GM20000 (cell line): ENCODE data around the gene TIGIT.

ENCODE experiments used
- DNase-seq: peaks from one replicate; pipeline ENCODE4 v3.0.0; 2012; ENCODE audit warnings: low spot score
- TF ChIP-seq, protein P1 (sequence below): IDR thresholded peaks from 2 replicates; pipeline ENCODE4 v1.5.1; 2012; ENCODE audit warnings: mild to moderate bottlenecking, control low read depth; ENCODE audit errors: extremely low read depth, missing control alignments

Gene TIGIT

DNA sequence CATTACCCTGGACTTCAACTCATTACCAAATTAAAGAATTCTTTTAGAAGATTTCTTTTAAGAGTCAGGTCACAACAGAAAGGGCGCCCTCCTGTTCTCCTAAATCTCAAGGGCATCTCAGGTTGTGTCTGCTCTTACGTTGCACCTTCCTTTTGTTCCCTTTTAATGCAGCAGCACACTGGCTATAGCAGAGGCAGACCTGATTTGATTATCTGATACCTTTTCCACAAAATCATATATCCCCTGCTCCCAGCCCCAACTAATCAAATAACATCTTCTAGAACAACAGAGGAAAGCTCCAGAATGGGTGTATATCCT, 40.1 kb downstream of the TIGIT start:
- DNase-seq: no peak

DNA sequence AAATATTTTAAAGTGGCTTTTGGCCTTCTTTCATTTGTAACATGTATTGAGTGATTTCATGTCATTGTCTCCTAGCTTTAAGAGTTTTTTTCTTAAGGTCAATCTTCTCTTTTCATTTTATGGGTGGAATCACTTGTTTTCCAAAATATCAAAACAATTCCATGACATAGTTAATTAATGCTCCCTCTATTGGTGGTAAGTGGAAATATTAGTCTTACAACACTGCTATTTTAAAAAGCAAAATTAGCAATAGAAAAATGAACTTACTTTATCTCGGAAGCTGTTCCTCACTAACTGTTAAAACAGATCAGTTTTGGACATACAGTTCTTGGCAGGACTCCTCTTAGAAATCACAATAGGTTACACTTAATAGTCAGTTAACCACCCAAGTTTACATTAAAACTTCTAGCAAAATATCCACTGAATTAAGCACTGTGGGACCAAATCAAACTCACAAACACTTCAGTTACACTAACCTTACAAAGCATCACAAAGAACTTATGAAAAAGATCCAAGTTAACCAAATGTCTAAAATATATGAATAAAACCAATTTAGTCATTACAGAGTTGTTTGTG, 42.4 kb downstream of the TIGIT start:
- TF ChIP-seq, protein P1, sequence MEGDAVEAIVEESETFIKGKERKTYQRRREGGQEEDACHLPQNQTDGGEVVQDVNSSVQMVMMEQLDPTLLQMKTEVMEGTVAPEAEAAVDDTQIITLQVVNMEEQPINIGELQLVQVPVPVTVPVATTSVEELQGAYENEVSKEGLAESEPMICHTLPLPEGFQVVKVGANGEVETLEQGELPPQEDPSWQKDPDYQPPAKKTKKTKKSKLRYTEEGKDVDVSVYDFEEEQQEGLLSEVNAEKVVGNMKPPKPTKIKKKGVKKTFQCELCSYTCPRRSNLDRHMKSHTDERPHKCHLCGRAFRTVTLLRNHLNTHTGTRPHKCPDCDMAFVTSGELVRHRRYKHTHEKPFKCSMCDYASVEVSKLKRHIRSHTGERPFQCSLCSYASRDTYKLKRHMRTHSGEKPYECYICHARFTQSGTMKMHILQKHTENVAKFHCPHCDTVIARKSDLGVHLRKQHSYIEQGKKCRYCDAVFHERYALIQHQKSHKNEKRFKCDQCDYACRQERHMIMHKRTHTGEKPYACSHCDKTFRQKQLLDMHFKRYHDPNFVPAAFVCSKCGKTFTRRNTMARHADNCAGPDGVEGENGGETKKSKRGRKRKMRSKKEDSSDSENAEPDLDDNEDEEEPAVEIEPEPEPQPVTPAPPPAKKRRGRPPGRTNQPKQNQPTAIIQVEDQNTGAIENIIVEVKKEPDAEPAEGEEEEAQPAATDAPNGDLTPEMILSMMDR: no peak
- no peak for DNase-seq

More for the DNA sequence above, 40.1 kb downstream of the TIGIT start:
- TF ChIP-seq, protein P1: no peak

GRCh38 chr3:114336857-114337256, 43.0 kb downstream of the TIGIT start:
- TF ChIP-seq, protein P1: no peak
- no peak for DNase-seq

DNA sequence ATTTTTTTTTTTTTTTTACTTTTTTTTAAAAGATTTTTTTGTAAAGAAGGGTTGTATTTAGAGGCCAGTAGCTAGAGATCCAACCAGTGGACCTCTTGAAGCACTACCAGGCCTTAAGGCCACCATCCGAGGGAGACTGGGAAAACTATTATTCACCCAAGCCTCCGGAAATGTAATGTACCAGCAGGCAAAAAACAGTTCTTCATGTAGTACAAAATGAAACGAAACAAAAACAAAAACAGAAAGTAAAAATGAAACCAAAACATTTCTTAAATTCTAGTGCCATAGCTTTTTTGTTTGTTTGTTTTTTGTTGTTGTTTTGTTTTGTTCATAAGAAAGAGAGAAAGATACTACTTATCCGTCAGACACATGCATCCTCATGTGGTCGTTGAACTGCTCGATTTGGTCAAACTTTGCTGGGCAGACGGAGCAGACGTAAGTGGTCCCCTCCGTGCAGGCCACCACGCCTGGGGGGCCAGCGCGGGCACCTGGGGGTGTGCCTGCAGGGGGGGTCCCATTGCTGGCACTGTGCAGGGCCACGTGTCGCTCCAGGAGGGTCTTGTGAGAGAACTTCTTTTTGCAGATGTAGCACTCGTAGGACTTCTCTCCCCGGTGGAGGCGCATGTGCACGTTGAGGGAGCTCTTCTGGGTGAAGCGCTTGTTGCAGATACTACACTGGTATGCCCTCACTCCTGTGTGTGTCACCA, 45.0 kb downstream of the TIGIT start:
- TF ChIP-seq, protein P1: no peak
- DNase-seq: no peak

GRCh38 chr3:114344492-114344891, 50.7 kb downstream of the TIGIT start:
- DNase-seq: no peak
- TF ChIP-seq, protein P1: no peak

- TF ChIP-seq, protein P1: no peak
- DNase-seq: no peak
Measured at GRCh38 chr3:114350271-114350670, 56.4 kb downstream of the TIGIT start.

DNA sequence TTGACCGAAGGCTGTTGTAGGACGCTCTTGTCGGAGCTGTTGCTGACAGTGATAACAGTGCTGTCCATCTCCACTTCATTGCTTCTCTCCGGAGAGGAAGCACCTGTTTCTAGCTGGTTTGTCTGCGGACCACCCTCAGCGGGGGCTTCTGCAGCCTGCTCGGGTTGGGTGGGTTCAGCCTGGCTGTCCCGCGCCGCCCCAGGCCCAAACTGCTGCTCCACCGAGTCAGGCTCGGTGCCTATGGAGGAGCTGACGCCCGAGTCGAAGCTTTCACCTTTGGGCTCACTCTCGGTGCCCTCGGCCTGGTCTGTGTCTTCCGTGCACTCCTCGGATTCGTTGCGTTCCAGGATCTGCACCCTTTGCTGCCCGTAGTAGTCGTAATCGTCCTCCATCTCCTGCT, 56.9 kb downstream of the TIGIT start:
- DNase-seq: no peak
- TF ChIP-seq, protein P1: no peak
